Measurements from ENCODE around the gene CEMIP.
A peak's percentile ranks its signal among the peaks of the same experiment; 100 is the strongest.

Gene CEMIP

DNA sequence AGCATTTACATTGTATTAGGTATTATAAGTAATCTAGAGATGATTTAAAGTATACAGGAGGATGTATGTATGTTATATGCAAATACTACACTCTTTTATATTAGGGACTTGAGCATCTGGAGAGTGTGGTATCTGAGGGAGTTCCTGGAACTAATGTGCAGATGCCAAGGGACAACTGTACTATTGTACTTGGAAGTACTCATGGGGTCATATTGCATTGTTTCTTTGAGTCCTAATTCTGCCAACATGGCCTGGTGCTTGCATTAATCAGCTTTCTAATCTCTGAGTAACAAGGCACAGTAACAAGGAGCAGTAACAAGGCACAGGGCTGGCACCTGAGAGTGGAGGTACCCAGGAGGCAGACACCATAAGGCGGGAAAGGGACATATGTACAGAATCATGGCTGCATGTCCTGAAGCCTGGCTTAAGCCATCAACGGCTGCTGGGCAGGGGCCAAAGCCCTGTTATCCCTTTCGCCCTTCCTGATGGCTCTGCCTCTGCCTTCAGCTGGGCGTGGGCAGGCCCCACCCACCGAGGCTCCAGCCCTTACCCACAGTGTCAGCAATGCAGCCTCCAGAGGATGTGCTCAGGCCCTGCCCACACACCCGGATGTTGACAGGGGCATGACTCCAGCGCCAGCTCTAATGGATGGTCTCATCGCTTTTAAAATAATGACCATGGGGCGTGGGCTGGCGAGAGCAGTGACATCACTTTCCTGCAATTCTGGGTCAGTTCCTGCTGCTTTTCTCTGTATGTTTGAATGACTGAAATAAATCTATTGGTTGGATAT is 22.9 kb downstream of the CEMIP start:
- TF ChIP-seq KLF1 (tag by site-specific recombination; IDR thresholded peaks at IDR 0.05) (peak; percentile 65), ZSCAN30 (tag by site-specific recombination; IDR thresholded peaks at IDR 0.05) (no peak), ZNF404 (tag by site-specific recombination; IDR thresholded peaks at IDR 0.05) (no peak), EGR2 (tag by site-specific recombination; IDR thresholded peaks at IDR 0.05; ENCODE audit: low read depth) (peak; percentile 96), RBAK (tag by site-specific recombination; IDR thresholded peaks at IDR 0.05) (no peak), ZFHX2 (tag by site-specific recombination; conservative IDR thresholded peaks at IDR 0.05) (peak; percentile 94), OVOL3 (tag by site-specific recombination; IDR thresholded peaks at IDR 0.05) (no peak), ZNF791 (tag by site-specific recombination; IDR thresholded peaks at IDR 0.05) (no peak), GLI4 (tag by site-specific recombination; IDR thresholded peaks at IDR 0.05) (no peak)
- TF ChIP-seq, protein P1, sequence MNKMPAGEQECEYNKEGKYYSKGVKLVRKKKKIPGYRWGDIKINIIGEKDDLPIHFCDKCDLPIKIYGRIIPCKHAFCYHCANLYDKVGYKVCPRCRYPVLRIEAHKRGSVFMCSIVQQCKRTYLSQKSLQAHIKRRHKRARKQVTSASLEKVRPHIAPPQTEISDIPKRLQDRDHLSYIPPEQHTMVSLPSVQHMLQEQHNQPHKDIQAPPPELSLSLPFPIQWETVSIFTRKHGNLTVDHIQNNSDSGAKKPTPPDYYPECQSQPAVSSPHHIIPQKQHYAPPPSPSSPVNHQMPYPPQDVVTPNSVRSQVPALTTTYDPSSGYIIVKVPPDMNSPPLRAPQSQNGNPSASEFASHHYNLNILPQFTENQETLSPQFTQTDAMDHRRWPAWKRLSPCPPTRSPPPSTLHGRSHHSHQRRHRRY (tag by site-specific recombination; IDR thresholded peaks at IDR 0.05) = no peak
- TF ChIP-seq, protein P2, sequence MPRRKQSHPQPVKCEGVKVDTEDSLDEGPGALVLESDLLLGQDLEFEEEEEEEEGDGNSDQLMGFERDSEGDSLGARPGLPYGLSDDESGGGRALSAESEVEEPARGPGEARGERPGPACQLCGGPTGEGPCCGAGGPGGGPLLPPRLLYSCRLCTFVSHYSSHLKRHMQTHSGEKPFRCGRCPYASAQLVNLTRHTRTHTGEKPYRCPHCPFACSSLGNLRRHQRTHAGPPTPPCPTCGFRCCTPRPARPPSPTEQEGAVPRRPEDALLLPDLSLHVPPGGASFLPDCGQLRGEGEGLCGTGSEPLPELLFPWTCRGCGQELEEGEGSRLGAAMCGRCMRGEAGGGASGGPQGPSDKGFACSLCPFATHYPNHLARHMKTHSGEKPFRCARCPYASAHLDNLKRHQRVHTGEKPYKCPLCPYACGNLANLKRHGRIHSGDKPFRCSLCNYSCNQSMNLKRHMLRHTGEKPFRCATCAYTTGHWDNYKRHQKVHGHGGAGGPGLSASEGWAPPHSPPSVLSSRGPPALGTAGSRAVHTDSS (tag by site-specific recombination; IDR thresholded peaks at IDR 0.05) = no peak
- TF ChIP-seq, protein P3, sequence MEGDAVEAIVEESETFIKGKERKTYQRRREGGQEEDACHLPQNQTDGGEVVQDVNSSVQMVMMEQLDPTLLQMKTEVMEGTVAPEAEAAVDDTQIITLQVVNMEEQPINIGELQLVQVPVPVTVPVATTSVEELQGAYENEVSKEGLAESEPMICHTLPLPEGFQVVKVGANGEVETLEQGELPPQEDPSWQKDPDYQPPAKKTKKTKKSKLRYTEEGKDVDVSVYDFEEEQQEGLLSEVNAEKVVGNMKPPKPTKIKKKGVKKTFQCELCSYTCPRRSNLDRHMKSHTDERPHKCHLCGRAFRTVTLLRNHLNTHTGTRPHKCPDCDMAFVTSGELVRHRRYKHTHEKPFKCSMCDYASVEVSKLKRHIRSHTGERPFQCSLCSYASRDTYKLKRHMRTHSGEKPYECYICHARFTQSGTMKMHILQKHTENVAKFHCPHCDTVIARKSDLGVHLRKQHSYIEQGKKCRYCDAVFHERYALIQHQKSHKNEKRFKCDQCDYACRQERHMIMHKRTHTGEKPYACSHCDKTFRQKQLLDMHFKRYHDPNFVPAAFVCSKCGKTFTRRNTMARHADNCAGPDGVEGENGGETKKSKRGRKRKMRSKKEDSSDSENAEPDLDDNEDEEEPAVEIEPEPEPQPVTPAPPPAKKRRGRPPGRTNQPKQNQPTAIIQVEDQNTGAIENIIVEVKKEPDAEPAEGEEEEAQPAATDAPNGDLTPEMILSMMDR (tag by site-specific recombination; IDR thresholded peaks at IDR 0.05) = no peak
- Histone ChIP-seq H3K36me3 (ENCODE audit: control insufficient read depth in 2 of 2, insufficient read depth in 1 of 2, low read length in 2 of 2) (no peaks in the 10 kb centered on the region), H3K9me3 (ENCODE audit: control insufficient read depth, insufficient read depth, low read depth, low read length) (no peaks in the 10 kb centered on the region), H3K4me1 (ENCODE audit: control insufficient read depth, insufficient read depth, low read length) (peaks cover 5% of the 10 kb centered on the region), H3K27ac (ENCODE audit: extremely low read depth, low read depth, low read length) (no peak overlapping the region), H3K4me3 (ENCODE audit: low read depth, low read length) (no peak overlapping the region)
- CTCF ChIA-PET = interaction anchor here (0.6 to 2.2 kb wide), 5 partner anchors 13 to 173 kb away, joined by 3 to 11 read pairs (median 3); partner anchors contain the start of gene CEMIP
- POLR2A ChIA-PET = no interaction called here

DNA sequence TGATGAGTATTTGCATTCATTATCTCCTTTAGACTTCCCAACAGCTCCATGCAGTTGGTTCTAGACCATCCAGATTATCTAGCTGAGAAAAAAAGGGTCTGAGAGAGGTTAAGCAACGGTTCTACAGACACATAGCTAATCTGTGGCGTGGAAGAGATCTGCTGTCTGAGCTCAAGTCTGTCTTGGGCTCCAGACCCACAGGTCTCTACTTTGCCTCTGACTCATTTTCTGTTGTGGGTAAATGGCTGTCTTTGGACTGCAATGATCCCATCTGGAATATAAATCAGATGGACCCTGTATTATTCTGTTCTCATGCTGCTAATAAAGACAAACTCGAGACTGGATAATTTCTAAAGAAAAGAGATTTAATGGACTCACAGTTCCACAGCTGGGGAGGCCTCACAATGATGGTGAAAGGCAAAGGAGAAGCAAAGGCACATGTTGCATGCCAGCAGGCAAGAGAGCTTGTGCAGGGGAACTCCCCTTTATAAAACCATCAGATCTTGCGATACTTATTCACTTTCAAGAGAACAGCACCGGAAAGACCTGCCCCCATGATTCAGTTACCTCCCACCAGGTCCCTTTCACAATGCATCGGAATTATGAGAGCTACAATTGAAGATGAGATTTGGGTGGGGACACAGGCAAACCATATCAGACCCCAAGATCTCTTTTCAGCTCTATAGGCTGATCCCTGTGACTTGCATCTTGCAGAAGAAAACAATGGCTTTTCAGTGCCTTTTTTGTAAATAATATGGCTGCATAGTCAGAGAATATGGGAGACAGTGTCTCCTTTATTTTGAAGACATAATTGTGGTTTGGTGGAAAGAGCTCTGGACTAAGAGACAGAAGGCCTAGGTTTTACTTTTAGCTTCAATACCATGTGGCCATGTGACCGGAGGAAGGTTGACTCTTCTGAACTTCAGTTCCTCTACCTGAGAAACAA is 24.7 kb downstream of the CEMIP start:
- ChIA-PET POLR2A (no interaction called here), CTCF (interaction anchor here (0.7 to 2.2 kb wide), 2 partner anchors 21 to 24 kb away, joined by 6 to 11 read pairs; partner anchors contain the start of gene CEMIP)
- no peak for TF ChIP-seq ZNF16 (tag by site-specific recombination; IDR thresholded peaks at IDR 0.05; ENCODE audit: low read depth)
- 0 out of 2 replicates have a peak, but pooled peaks have one; percentile 25 for TF ChIP-seq SCRT2 (tag by site-specific recombination; IDR thresholded peaks at IDR 0.05)

DNA sequence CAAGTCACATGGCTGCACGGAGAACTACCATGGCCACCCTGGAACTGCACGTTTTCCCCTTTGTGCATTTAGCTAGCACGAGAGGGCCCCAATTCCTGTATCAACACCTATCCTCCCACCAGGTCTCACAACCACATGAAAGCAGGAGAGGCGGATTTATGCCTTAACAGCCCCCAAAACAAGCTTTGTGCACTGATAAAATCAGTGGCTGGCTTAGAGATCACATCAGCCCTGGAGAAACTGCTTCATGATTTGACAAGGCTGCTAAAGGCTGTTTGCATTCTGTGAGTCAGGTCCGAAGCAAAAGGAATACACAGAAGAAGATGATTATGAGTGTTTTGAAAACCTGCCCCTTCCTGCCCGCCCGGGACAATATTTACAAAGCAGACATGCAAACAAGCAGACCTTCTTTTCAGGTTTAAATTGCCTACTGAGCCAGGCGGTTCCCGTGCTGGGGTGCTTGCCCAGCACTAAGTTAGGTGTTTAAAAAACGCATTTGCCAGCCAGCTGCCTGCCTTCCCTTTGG is 25.9 kb downstream of the CEMIP start:
- ChIA-PET POLR2A (no interaction called here), CTCF (interaction anchor here (0.6 to 1.1 kb wide), 3 partner anchors 28 to 173 kb away, joined by 3 to 4 read pairs (median 3); no protein-coding TSS in a partner anchor)
- Histone ChIP-seq H3K4me1 (ENCODE audit: control insufficient read depth, insufficient read depth, low read length) (peaks cover 5% of the 10 kb centered on the region), H3K9me3 (ENCODE audit: control insufficient read depth, insufficient read depth, low read depth, low read length) (no peaks in the 10 kb centered on the region), H3K36me3 (ENCODE audit: control insufficient read depth in 2 of 2, insufficient read depth in 1 of 2, low read length in 2 of 2) (no peaks in the 10 kb centered on the region), H3K27ac (ENCODE audit: extremely low read depth, low read depth, low read length) (no peak overlapping the region), H3K4me3 (ENCODE audit: low read depth, low read length) (no peak overlapping the region)
- no peak for TF ChIP-seq YY1 (tag by site-specific recombination; IDR thresholded peaks at IDR 0.05)
- no peak for TF ChIP-seq KLF7 (tag by site-specific recombination; IDR thresholded peaks at IDR 0.05; ENCODE audit: borderline replicate concordance)
- peak; percentile 68; the same call in 1 of the 2 replicates for TF ChIP-seq ZFHX2 (tag by site-specific recombination; conservative IDR thresholded peaks at IDR 0.05)
- TF ChIP-seq EGR2 (tag by site-specific recombination; IDR thresholded peaks at IDR 0.05; ENCODE audit: low read depth) = peak; percentile 85
- TF ChIP-seq ZNF335 (tag by site-specific recombination; conservative IDR thresholded peaks at IDR 0.05) = no peak
- no peak for TF ChIP-seq ZNF211 (tag by site-specific recombination; IDR thresholded peaks at IDR 0.05; ENCODE audit: low read depth)
- TF ChIP-seq TCF7L2 (IDR thresholded peaks at IDR 0.05; ENCODE audit: borderline replicate concordance, low read depth, low read length) = peak; percentile 31; the same call in 1 of the 2 replicates
- TF ChIP-seq ZNF302 (tag by site-specific recombination; IDR thresholded peaks at IDR 0.05; ENCODE audit: low read depth) = no peak
- no peak for TF ChIP-seq ZIC2 (tag by site-specific recombination; IDR thresholded peaks at IDR 0.05)

More for the DNA sequence above, 24.7 kb downstream of the CEMIP start:
- Histone ChIP-seq H3K9me3 (ENCODE audit: control insufficient read depth, insufficient read depth, low read depth, low read length) (no peaks in the 10 kb centered on the region), H3K36me3 (ENCODE audit: control insufficient read depth in 2 of 2, insufficient read depth in 1 of 2, low read length in 2 of 2) (no peaks in the 10 kb centered on the region), H3K27ac (ENCODE audit: extremely low read depth, low read depth, low read length) (no peak overlapping the region), H3K4me3 (ENCODE audit: low read depth, low read length) (no peak overlapping the region), H3K4me1 (ENCODE audit: control insufficient read depth, insufficient read depth, low read length) (peaks cover 5% of the 10 kb centered on the region)

Measured in HEK293 (cell line).